Measurements from ENCODE around the gene SPECC1.
"Not testable (repeated sequence)": the region's sequence is repeated elsewhere in the genome, so short reads cannot be mapped to it uniquely, and the experiment has no call there.

SPECC1 gene

DNA sequence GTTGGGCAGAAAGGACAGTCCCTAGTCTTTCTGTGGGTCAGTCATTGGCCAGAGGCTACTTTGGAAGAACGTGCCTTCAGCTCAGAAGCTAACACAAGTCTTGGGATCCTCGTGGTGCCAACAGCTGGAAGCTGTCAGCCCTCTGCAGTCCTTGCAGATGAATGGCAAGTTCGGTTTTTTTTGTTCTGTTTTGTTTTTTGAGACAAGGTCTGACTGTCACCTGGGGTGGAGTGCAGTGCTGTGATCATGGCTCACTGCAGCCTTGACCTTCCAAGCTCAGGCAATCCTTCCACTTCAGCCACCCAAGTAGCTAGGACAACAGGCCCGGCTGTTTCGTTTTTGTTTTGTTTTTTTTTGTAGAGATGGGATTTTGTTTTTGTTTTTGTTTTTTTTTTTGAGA is 149.4 kb downstream of the SPECC1 start:
- no peak for DNase-seq (ENCODE audit: extremely low read depth in 1 of 2, low read depth in 1 of 2)

DNA sequence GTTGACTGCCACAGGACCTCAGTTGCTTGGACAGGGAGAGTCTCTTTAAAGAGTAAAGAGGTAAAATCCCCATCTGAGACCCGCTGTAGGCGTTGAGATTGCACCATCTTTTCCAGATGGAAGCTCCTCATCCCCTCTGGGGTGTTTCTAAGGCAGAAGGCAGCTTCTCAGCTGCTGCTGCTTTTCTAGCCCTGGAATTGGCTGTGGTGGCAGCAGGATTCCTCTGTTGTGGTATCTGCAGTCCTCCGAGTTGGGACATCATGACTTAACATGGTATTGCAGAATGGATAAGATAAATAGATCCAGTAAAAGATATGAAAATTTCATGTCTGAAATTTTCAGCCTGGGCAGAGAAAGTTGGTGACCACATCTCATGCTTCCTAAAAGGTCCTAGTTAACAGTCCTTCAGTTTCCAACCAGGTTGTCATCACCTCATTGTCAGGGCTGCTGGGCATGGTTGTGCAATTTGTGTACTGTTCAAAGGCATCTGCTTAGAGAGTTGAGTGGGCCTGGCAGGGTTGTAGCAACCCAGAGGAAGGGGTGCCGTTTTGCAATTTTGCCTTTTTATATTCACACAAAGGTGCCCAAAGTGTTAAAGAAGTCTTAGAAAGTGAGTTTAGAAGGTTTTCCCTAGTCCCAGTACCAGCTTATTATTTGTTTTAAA is 150.4 kb downstream of the SPECC1 start:
- DNase-seq (ENCODE audit: extremely low read depth in 1 of 2, low read depth in 1 of 2), result no peak

DNA sequence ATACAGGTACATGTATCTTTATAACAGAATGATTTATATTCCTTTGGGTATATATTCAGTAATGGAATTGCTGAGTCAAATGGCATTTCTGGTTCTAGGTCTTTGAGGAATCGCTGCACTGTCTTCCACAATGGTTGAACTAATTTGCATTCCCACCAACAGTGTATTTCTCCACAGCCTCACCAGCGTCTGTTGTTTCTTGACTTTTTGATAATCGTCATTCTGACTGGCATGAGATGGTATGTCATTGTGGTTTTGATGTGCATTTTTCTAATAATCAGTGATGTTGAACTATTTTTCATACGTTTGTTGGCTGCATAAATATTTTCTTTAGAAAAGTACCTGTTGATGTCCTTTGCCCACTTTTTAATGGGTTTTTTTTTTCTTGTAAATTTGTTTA is 156.4 kb downstream of the SPECC1 start:
- DNase-seq (ENCODE audit: extremely low read depth in 1 of 2, low read depth in 1 of 2), result not testable (repeated sequence)

DNA sequence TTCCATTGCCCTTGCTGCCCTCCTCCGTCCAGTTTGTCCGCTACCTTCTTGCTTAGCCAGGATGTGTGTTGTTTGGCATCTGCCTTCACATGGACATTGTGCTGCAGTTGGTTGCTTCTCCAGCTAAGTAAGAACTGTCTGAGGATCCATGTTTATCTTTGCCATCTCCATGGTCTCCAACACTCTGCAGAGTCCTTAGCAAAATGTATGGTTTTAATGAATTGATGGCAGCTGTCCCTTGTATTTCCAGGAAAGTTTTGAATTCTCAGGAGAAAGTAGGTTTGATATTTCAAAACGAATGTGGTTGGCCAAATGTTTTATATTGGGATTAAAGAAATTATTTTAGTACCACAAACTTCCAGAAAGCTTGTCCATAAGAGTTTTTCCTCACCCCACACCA is 160.9 kb downstream of the SPECC1 start:
- DNase-seq (ENCODE audit: extremely low read depth in 1 of 2, low read depth in 1 of 2), result no peak

DNA sequence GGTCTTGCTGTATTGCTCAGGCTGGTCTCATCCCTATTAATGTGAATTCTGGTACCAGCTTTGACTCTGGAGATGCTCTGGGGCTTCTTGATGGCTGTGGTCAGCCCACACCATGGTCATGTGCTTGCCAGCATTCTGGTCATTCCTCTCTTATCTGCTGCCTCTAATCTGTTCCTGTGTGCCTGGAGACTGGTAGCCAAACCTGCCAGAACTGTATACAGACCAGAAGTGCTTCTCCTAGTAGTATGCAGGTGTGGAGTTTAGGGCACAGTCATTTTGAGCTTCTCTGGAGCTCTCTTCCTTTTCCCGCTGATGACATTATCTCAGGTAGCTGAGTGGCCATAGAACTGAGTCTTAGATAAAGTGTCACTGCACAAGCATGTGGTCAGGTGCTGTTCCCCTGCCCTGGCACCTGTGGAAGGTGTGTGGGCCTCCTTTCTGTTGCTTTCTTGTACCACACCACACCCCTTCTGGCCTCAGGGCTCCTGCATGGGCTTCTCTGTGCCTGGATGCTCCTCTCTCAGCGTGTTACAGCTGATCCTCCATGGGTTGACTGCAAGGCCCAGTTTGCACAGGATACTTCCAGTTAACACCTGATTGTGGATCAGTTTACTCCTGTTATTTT is 162.7 kb downstream of the SPECC1 start:
- DNase-seq (ENCODE audit: extremely low read depth in 1 of 2, low read depth in 1 of 2), result no peak

DNA sequence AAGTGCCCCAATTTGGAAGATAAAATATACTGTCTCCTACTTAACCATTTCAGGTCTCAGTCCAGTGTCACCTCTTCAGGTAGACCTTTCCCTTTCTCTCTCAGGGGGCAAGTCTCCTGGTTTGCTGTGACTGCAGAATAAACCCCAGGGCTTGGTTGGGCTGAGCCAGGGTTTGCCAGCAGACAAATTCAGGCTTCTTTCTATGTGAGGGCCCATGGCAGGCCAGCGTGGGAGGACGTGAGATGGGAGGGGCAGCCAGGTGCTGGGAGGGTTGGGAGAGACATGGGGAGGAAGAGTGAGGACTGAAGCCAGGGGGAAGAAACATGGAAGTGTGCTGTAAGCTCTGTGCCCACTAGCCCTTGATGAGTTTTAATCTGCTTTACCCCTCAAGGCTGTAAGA is 163.2 kb downstream of the SPECC1 start:
- no peak for DNase-seq (ENCODE audit: extremely low read depth in 1 of 2, low read depth in 1 of 2)

DNA sequence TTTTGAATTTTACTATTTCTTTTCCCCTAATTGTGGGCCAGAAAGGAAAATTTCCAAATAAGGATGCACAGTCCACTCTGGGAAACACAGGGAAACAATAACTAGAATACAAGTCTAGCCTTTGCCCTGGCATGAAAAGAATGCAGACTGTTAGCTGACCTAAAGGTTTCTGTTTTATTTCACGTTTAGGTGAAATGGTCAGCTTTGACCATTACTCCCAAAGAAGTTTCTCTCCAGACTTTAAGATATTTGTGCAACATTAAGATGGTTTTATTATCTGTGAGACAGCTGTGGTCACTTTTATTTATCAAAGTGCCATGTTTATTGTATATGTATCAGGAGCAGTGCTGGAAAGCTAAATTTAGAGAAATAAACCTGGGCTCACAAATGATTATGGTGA is 163.9 kb downstream of the SPECC1 start:
- no peak for DNase-seq (ENCODE audit: extremely low read depth in 1 of 2, low read depth in 1 of 2)

DNA sequence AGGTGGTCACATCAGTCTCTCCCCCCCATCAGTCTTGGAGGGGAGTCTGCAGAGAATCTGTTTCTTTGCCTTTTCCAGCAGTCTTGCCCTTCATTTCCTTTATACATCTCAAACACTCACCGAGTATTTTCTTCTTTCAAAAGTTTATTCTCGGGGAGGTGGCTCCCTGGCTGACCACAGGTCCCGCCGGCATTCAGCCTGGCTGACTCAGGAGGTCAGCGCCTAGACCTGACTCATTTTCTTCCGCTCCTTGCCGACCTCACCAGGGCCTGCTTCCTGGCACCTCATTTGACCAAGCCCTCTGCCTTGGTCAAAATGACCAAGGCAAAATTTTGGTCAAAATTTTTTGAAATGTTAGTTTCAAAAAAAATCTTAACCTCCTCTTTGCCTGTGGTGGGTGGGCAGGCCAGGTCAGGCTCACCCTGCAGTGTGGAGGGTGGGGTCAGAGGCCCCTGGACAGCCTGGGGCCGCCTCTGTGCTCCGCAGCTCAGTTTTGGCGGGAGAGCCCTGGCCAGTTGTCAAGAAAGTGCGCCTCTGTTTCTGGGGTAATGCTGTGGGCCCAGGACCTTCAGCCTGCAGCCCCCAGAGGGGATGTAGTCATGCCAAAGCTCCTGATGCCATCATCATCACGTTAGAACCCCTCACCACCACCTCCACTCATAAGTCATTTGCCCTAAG is 165.6 kb downstream of the SPECC1 start:
- no peak for DNase-seq (ENCODE audit: extremely low read depth in 1 of 2, low read depth in 1 of 2)

DNA sequence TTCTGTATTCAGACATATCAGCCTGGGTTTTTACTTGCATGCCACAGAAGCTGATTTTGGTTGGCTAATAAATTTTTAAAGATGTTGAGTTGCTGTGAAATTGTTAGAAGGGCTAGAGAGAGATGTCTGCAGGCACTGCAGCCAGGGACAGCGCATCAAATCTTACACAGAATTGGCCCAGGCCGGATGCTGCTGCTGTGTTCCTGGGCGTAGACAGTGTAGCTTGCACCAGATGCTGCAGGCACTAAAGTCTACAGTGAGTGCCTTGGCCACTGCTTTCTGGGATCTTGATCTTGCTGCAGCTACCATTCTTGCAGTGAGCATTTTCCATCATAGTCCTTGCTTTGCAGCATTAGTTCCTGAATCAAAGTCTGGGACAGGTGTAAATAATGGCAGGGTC is 169.9 kb downstream of the SPECC1 start:
- no peak for DNase-seq (ENCODE audit: extremely low read depth in 1 of 2, low read depth in 1 of 2)

DNA sequence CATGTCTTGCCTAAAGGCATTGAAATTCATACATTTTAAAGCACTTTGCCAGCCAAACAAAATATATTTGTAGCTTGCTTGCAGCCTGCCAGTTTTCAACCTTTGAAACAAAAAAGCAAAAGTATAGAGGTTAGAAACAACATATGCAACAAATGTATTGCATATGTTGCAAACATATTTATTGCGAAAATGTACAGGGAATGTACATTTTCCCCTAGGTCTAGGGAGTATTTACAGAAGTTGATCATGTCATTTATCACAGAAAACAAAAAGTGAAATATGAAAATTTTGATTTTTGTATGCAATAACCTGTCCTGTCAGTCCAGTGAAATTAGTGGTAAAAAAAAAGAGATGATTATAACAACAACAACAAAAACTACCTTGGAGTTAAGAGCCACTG is 171.5 kb downstream of the SPECC1 start:
- DNase-seq (ENCODE audit: extremely low read depth in 1 of 2, low read depth in 1 of 2), result no peak

DNA sequence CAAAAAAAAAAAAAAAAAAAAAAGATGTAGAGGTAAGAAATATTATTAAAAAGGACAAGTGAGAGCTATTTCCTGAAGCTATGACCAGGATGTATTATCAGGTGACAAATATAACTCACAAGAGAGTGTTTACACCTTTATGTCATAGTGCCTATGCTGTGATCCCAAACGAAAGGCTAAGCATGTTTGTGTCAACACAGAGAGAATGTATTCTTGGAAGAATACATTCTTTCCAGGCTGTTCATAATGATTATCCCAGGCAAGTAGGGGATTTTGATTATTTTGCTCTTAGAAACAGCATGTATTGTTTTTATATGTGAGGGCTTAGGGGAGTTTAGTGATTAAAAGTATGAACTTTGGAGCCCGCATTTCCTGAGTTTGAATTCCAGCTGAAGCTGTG is 175.0 kb downstream of the SPECC1 start:
- DNase-seq (ENCODE audit: extremely low read depth in 1 of 2, low read depth in 1 of 2), result no peak

DNA sequence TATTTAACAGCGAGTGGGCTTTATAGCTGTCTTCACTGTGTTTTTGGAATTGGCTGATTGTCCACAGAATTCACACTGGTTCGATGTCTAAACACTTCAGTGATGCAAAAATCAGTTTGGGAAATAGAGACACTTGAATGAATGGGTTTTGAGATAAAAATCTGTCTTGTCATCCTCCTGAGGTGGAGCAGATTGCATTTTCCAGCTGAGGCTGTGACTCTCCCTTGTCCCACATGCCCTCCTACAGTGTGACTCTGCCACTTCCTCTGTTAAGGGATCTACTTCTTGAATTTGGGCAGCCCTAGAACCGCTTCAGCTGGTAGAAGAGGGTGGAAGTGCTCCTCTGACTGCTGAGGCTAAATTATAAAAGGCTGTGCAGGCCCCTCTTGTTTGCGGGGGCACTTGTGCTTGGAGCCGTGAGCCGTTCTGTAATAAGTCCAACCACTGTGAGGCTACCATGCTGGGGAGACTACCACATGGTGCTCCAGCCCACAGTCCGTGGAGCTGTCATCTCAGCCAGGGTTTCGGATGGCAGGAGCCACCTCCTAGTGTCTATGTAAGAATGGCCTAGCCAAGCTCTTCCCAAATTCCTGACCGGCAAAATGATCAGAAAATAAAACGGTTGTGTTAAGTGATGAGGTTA is 175.9 kb downstream of the SPECC1 start:
- no peak for DNase-seq (ENCODE audit: extremely low read depth in 1 of 2, low read depth in 1 of 2)

DNA sequence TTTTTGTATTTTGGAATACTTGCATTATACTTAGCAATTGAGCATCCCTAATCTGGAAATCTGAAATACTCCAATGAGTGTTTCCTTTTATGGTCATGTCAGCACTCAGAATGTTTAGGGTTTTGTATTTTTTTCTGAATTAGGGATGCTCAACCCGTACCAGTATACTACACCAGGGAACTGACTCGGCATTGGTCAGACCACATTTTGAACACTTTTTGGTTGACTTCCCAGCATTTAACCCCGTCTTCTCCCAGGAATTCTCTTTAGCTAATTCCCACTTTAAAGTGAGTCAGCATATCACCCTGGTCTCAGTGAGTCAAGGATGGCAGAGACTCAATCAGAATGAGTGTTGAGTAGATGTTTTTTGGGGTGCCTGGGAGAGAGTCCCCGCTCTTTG is 177.9 kb downstream of the SPECC1 start:
- DNase-seq (ENCODE audit: extremely low read depth in 1 of 2, low read depth in 1 of 2), result no peak

DNA sequence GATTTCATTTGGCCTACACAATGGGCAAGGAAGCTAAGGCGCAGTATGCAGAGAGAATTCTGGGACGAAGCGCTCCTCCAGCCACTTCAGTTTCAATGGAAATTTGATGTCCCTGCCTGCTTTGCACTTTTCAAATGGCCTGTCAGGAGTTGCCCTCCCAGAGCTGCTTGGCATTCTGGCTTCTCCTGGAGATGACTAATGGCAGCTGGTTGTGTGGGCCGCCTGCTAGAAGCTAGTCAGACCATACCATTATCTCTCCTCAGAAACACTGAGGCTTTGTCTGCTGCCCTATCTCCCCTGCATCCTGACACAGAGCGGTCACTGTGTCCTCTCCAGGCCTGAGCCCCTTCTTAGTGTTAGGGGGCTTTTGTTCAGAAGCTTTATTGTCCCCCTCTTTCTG is 180.1 kb downstream of the SPECC1 start:
- DNase-seq (ENCODE audit: extremely low read depth in 1 of 2, low read depth in 1 of 2), result no peak

DNA sequence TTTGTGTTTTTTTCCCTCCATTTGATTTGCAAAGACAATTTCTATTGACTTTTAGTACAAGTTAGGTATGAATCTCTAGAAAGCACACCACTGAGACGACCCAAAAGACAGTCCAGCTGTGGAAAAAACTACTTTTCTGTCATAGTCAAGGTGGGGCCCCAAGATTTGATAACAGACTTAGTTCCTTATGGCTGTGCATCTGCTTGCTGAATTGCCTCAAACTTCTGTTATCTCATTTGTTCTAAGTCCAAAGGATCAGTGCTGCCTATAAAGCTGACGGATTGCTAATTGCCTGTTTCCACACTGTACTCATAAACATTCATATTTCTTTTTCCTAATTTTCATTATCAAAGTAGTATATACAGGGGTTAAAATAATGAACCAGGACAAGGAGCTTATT is 180.8 kb downstream of the SPECC1 start:
- DNase-seq (ENCODE audit: extremely low read depth in 1 of 2, low read depth in 1 of 2), result no peak

DNA sequence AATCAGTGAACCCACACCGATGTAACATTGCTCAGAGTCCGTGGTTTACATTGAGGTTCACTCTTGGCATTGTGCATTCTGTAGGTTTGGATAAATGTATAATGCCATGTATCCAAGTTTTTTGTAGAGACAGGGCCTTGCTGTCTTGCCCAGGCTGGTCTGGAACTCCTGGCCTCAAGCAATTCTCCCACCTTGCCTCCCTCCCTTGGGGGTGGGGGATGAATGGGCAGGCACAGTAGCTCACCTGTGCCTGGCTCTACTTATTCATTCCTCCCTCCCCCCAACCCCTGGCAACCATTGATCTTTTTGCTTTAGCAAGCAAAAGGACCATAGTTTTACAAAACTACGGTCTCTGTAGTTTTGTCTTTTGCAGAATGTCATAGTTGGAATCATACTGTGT is 181.4 kb downstream of the SPECC1 start:
- no peak for DNase-seq (ENCODE audit: extremely low read depth in 1 of 2, low read depth in 1 of 2)

DNA sequence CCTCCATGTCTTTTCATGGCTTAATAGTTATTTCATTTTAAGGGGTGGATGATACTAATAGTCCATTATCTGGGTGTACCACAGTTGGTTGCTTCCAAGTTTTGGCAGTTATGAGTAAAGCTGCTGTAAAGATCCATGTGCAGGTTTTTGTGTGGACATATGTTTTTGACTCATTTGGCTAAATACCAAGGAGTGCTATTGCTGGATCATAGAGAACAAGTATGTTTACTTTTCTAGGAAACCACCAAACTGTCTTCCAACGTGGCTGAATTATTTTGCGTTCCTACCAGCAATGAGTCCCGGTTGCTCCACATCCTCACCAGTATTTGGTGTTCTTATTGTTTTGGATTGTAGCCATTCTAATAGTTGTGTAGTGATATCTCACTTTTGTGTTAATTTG is 181.9 kb downstream of the SPECC1 start:
- DNase-seq (ENCODE audit: extremely low read depth in 1 of 2, low read depth in 1 of 2), result no peak

DNA sequence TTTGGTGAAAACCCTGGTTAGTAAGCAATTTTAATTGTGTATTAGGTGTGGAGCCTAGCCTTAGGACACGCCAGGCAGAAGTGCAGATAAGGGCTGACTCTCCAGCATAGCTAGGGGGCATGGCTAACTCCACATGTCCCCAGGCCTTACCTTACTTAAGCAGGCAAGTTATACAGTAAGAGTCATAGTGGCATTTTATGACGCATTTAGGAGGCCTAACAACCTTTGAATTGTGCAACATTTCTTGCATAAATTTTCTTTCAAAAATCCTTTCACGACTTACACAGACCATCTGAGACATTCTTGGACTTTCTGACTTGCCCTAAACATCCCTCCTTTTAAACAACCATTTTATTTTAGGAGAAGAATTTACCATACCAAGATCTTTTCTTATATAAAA is 187.1 kb downstream of the SPECC1 start:
- DNase-seq (ENCODE audit: extremely low read depth in 1 of 2, low read depth in 1 of 2), result not testable (repeated sequence)

DNA sequence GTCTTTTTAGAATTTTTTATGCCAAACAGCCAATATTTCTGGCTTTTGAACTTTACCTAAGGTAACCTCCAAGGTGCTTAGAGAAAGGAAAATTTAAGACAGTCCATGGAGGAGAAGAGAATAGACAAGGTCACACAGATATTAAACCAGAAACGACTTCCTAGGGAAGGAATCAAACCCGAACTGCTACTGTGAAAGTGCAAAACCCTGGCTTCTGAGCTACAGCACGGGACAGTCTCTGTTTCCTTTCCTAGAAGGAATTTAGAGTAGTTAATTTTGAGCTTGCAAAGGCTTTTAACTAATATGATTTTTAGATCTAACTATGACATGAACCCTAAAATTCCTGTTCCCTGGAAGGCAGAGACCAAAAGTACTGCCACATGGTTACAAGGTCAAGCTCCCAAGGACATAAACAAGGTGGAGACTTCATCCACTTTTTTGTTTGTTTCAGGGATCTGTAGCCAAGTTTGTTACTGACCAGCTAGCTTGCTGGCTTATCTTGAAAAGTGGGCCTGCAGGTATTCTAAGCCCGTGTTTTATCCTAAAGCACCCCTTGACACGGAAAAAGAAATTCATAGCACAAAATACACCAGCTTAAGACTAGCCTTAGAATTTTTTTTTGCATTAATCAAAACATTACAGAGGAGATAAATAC is 188.2 kb downstream of the SPECC1 start:
- no peak for DNase-seq (ENCODE audit: extremely low read depth in 1 of 2, low read depth in 1 of 2)

DNA sequence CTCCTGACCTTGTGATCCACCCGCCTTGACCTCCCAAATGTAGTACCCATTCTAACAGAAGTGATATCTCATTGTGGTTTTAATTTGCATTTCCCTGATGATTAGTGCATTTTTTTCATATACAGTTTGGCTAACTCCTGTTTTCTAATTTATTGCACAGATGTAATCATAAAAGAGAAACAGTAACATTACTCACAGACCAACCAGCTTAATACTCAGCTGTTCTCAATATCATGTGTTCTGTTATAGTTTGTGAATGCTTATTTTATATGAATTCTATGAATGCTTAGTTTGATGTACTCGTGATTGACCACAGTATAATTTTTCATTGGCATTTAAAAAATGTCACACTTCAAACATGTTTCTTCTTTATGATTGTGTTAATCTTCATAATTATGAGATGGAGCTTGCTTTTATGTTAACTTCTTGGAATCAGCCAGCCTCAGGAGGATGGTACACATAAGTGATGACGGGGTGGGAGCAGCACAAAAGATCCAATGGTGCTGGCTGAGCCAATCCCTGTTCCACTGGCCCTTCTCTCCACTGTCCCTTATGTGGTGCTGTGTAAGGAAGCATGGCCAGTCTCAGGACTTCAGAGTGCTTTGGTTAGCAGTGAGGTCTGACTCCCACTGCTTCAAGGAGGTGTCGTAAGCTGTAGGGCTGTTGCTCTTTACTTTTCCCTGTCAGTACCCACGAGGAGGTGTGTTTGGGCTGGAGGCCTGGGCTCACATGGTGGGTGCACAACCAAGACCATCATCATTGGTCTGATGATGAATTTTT is 191.0 kb downstream of the SPECC1 start:
- no peak for DNase-seq (ENCODE audit: extremely low read depth in 1 of 2, low read depth in 1 of 2)

Data from stimulated activated CD8-positive, alpha-beta memory T cell treated with anti-CD3 and anti-CD28 coated beads, Interleukin-7, amount 100 ng/mL, for 48 hours (primary cell).